Eye (tissue), 1 donor: ENCODE results near the gene MARCOL.
"Not testable (repeated sequence)": the region's sequence is repeated elsewhere in the genome, so short reads cannot be mapped to it uniquely, and the experiment has no call there.

ENCODE experiments used
- DNase-seq: peaks from one replicate; pipeline ENCODE4 v3.0.0-alpha.2; 2015

Gene MARCOL

GRCh38 chr5:148268566-148268965, 30.2 kb downstream of the MARCOL start, which contains the start of gene SPINK13:
SPINK13 (plus strand) TSS chr5:148268794; CDS start chr5:148270073, 1,279 bp downstream.
- no peak for DNase-seq

DNA sequence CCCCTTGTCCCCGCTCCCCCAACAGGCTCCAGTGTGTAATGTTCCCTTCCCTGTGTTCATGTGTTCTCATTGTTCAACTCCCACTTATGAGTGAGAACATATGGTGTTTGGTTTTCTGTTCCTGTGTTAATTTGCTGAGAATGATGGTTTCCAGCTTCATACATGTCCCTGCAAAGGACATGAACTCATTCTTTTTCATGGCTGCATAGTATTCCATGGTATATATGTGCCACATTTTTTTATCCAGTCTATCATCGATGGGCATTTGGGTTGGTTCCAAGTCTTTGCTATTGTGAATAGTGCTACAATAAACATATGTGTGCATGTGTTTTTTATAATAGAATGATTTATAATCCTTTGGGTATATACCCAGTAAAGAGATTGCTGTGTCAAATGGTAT, 36.8 kb downstream of the MARCOL start:
- not testable (repeated sequence) for DNase-seq

DNA sequence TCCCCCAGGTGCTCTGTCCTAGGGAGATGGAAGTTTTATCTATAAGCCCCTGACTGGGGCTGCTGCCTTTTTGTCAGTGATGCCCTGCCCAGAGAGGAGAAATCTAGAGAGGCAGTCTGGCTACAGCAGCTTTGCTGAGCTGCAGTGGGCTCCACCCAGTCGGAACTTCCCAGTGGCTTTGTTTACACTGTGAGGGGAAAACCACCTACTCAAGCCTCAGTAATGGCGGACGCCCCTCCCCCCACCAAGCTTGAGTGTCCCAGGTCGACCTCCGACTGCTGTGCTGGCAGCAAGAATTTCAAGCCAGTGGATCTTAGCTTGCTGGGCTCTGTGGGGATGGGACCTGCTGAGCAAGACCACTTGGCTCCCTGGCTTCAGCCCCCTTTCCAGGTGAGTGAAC, 42.6 kb downstream of the MARCOL start:
- DNase-seq, result not testable (repeated sequence)

DNA sequence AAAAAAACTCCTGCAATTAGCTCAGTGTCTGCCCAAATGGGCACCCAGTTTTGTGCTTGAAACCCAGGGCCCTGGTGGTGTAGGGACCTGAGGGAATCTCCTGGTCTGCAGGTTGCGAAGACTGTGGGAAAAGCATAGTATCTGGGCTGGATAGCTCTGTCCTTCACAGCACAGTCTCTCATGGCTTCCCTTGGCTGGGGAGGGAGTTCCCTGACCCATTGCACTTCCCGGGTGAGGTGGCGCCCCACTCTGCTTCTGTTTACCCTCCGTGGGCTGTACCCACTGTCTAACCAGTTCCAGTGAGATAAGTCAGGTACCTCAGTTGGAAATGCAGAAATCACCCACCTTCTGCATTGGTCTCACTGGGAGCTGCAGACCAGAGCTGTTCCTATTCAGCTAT, 43.0 kb downstream of the MARCOL start:
- not testable (repeated sequence) for DNase-seq

DNA sequence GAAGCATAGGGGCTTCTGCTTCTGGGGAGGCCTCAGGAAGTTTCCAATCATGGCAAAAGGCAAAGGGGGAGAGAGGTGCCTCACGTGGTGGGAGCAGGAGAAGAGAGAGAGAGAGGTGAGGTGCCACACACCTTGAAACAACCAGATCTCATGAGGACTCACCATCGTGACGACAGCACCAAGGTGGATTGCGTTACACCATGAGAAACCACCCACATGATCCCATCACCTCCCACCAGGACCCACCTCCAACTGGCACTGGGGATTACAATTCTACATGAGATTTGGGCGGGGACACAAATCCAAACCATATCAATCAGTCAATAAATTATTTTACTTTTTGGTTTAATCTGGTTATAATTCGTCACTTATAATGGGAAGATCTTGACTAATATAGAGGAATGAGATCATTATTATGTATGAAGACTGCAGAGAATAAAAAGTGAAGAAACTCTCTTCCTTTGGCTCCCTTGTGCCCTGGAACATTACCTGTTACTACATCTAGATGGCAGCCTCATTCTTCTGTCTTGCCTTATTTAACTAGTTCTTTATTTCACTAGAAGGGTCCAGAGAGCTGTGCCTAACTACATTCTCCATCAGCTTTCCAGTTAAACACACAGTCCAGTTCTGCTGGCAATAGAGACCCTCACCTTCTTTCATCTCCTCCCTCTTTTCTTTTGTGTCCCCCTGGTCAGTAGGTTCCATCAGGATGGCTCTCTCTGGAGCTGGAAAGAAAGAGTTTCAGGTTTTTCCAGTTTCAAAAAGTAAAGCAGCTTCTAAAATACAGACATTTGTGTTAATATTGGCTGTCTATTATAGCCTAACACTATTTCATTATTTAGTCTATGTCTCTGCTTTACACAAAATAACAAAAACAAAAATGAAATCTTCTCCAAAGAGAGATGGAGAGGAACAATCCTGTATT, 52.2 kb downstream of the MARCOL start:
- DNase-seq, result peak; percentile 11
